Measurements from ENCODE around the gene HLA-DPB1.

The HLA-DPB1 gene

GRCh38 chr6:33116417-33116816 is 40.6 kb downstream of the HLA-DPB1 start:
- TF ChIP-seq CTCF (conservative IDR thresholded peaks at IDR 0.05) = no peak
- no peak for TF ChIP-seq ZFX (IDR thresholded peaks at IDR 0.05)
- H3K27ac ChIP-seq = no peak overlapping the region

GRCh38 chr6:33116841-33117711 is 41.3 kb downstream of the HLA-DPB1 start:
- H3K27ac ChIP-seq = no peak overlapping the region
- TF ChIP-seq ZFX (IDR thresholded peaks at IDR 0.05) = no peak
- no peak for TF ChIP-seq CTCF (conservative IDR thresholded peaks at IDR 0.05)

- TF ChIP-seq CTCF (conservative IDR thresholded peaks at IDR 0.05) = no peak
- no peak for TF ChIP-seq ZFX (IDR thresholded peaks at IDR 0.05)
- no peak overlapping the region for H3K27ac ChIP-seq
These were observed 42.1 kb downstream of the HLA-DPB1 start for GRCh38 chr6:33117811-33118277.

- TF ChIP-seq CTCF (conservative IDR thresholded peaks at IDR 0.05) (peak; percentile 88), ZFX (IDR thresholded peaks at IDR 0.05) (no peak)
- no peak overlapping the region for H3K27ac ChIP-seq
These were observed 42.8 kb downstream of the HLA-DPB1 start for GRCh38 chr6:33118525-33119123.

- no peak overlapping the region for H3K27ac ChIP-seq
- TF ChIP-seq CTCF (conservative IDR thresholded peaks at IDR 0.05) (no peak), ZFX (IDR thresholded peaks at IDR 0.05) (no peak)
These were observed 44.2 kb downstream of the HLA-DPB1 start for GRCh38 chr6:33120001-33120400.

GRCh38 chr6:33123181-33123580 is 47.4 kb downstream of the HLA-DPB1 start:
- no peak for TF ChIP-seq CTCF (conservative IDR thresholded peaks at IDR 0.05)
- TF ChIP-seq ZFX (IDR thresholded peaks at IDR 0.05) = no peak
- no peak overlapping the region for H3K27ac ChIP-seq
